NCI-H128 (cell line): ENCODE measurements around the gene HSPA4L.

Source experiments
- DNase-seq: peaks from one replicate; lab custom pipeline; 2025; ENCODE audit not compliant: unreplicated experiment; lab: John Stamatoyannopoulos, UW

The HSPA4L gene

GRCh38 chr4:127782275-127783025, at the start of gene HSPA4L:
Gene HSPA4L (plus strand): TSS chr4:127782322. CDS start chr4:127782551, 229 bp downstream.
- no peak for DNase-seq

DNA sequence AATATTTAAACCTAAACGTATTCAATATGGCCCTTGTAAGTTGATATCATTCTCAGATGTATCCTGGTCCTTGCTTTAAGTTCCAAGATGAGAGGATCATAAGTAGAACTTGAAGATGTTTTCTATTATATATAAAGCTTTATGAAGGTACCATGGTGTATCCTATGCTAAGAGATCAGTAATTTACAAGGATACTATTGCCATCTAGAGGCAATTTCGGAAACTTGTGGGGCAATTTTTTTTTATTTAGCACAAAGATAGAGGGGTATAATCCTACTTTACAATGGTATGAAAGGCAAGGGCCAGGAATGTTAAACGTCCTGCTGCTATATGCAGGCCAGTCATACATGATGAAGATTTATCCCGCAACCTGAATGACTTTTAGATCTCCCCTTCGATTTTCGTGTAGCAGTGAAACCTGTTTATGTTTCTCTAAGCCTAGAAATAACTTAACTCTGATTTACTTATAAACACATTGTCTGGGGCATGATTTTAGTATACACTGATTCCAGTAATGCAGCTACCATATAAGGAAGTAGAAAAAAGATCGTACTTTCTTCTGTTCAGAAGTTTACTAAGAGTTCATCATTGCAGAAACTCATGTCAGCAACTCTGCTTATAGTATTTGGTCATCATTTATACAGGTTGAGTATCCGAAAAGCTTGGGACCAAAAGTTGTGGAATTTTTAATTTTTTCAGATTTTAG, 49.3 kb upstream of the HSPA4L start:
- DNase-seq = no peak

- no peak for DNase-seq
Observed at GRCh38 chr4:127734976-127735375, 47.1 kb upstream of the HSPA4L start.

DNA sequence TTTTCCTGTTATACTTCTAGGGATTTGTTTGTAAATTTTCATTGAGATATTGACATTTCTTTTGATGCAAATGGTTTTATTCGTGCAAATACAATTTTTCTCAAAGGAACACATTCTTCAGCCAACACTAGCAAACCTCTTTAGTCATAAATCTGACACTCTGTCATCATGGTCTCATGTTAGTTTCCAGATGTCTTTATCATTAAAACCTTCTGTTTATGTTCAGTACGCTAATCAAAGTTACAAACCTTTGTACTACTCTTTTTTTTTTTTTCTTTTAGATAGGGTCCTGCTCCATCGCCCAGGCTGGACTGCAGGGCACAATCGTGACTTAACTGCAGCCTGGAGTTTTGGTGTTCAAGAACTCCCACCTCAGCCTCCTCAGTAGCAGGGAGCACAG, 44.8 kb upstream of the HSPA4L start:
- DNase-seq = no peak

DNA sequence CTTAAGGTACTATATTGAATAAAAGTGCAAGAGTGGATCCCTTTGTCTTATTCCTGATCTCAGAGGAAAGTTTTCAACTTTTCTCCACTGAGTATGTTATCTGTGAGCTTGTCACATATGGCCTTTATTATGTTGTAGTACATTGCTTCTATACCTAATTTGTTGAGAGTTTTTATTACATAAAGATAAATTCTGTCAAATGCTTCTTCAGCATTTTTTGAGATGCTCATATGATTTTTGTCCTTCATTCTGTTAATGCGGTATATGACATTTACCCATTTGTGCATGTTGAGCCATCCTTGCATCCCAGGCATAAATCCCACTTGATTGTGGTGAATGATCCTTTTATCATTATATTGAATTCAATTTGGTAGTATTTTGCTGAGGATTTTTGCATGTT, 40.9 kb upstream of the HSPA4L start:
- no peak for DNase-seq

DNA sequence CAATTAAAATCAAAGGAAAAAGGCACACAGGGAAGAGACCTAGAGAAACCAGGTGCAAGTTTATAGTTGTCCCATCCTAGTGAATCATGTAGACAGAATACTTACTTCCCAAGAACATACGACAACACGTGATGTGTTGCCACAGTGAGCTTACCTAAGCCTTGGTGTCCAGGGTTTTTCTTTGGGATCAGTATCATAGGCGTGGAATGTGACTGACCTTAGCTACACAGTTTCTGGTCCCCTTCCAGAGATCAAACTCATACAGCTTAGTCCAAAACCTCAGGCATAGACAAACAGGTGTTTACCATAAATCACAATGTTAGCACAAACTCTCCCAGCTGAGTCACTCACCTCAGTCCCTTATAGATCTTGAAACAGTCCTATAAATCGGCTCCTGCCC, 34.2 kb upstream of the HSPA4L start:
- DNase-seq = no peak

GRCh38 chr4:127748957-127749356, 33.2 kb upstream of the HSPA4L start:
- no peak for DNase-seq

DNA sequence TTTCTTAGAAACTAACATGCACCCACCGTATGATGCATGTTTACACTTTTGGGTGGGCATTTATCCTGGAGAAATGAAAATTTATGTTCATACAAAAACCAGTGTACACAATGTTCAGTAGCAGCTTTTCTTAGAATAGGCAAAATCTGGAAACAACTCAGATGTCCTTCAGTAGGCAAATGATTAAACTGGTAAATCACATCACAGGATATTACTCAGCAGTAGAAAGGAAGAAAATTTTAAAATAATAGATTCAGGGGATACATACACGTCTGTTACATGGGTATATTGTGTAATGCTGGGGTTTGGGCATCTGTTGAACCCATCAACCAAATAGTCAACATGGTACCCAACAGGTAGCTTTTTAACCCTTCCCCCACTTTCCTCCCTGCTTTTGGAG, 25.2 kb upstream of the HSPA4L start:
- DNase-seq = no peak

GRCh38 chr4:127759228-127759820, 22.8 kb upstream of the HSPA4L start:
- no peak for DNase-seq

DNA sequence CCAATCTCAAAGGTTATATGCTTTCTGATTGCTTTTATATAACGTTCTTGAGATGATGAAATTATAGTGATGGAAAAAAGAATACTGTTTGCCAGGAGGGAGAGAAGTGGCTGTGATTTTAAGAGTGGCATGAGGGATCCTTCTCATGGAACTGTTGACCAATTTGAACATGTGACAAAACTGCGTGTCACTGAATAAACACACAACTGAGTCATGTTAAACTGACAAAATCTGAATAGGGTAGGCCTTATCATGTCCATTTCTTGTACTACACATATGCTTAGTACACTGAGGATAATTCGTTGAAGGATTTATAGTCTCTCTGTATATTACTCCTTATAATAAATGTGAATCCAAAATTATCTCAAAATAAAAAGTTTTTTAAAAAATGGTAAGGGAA, 22.2 kb upstream of the HSPA4L start:
- DNase-seq = no peak

- no peak for DNase-seq
Observed at GRCh38 chr4:127771535-127772275, 10.4 kb upstream of the HSPA4L start.

- DNase-seq = no peak
Observed at GRCh38 chr4:127772769-127773671, 9.1 kb upstream of the HSPA4L start.

DNA sequence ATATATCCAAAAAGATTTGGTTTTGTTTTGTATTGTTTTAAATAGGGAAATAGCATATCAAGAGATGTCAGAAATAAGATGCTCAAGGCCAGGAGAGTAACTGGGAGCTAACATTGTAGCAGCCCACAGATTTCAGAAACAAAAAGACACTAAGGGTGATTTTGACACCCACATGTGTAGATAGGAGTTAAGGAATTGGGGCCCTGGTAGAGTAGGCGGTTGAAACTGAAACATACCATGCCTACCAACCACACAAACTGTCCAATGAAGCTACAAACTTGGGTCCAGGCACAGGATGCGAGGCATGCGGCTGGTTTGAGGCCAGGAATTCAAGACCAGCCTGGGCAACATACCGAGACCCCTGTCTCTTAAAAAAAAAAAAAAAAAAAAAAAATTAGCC, 6.3 kb upstream of the HSPA4L start:
- no peak for DNase-seq

DNA sequence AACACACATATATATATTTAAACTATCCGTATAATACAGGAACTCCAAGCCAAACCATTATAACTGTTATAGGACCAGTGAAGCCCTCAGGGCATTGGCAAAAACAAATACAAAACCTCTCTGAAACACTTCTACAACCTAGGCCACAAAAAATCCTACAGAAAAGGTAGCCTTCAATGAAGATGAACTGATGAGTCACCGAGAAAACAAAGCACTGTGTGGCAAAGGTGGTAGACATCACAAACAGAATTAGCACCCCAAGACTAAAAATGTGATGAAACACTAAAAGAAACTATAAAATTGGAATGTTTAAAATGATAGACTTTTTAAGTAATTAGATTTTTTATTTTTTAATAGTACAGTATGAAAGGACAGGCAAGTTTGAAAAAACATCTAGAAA, 5.5 kb upstream of the HSPA4L start:
- no peak for DNase-seq

- DNase-seq = no peak
Observed at GRCh38 chr4:127777487-127777886, 4.6 kb upstream of the HSPA4L start.

DNA sequence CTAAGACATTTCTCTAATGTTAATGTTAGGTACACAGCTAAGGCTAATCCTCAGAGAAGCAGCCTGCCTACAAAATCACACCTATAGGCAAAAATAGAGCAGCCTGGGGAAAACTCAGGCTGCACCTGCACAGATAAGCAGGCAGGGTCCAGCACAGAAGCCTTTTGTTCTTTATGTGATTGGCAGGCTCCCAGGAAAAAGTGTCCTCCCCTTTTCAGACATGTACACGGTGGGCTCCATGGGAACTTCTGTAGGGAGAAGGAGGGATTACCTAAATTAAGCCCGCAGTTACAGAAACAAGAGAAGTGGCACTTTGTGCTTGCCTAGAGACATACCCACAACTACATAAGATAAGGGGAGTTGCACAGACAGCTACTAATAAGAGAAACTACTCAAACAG, 4.0 kb upstream of the HSPA4L start:
- DNase-seq = no peak

DNA sequence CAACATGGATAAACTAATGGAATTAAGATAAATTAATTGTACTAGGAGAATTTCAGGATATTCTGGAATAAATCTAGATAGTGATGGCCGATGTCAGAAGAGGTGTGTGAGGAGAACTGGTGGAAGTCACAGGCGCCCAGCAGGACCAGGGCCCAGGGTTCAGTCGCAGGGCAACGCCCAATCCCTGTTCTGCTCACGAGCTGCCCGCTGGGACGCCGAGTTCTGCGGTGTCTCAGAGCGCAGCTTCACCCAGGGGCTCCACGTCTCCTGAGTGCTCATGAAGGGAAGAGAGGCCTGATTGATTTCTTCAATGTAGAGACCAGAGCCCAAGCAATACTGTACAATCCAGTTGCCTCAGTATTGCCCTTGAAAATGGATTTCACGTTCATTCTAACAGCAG, 1.5 kb upstream of the HSPA4L start:
- DNase-seq = no peak

- DNase-seq = no peak
Observed at GRCh38 chr4:127781300-127782024, 660 bp upstream of the HSPA4L start.

GRCh38 chr4:127782025-127782274, 172 bp upstream of the HSPA4L start:
- DNase-seq = peak; percentile 13
